Lower leg skin (tissue), 4 donors: Measurements from ENCODE around the gene GALR2. TPM values are rescaled to one million over a fixed set of nuclear protein-coding genes. Genes with fewer than 3 reads are reported as not detected.
"Not testable (repeated sequence)": the region's sequence is repeated elsewhere in the genome, so short reads cannot be mapped to it uniquely, and the experiment has no call there.

Experiments
- DNase-seq, 2 donors: peaks; one replicate each; pipeline ENCODE4 v3.0.0-alpha.2; 2019; ENCODE audit warnings: low spot score in 2 of 2
- H3K4me3 ChIP-seq: fragments of 200-600 bp; sonication (generic); 2 replicates; pipeline ENCODE4 v1.5.1; 2017; ENCODE audit warnings: mild to moderate bottlenecking, low read depth; ENCODE audit not compliant: poor library complexity, severe bottlenecking
- POLR2A ChIP-seq, 2 donors: fragments of 450-650 bp; IDR thresholded peaks; one replicate each; pipeline ENCODE4 v1.6.1; 2016 to 2017; ENCODE audit warnings: antibody characterized with exemption in 2 of 2, mild to moderate bottlenecking in 1 of 2, moderate library complexity in 1 of 2
- WGBS, 2 donors: methylation state at CpG; one replicate each; pipeline ENCODE4 v1.1.5; 2018; 5-methylcytosine and 5-hydroxymethylcytosine counted together
- intact Hi-C: fragments of 100-400 bp; cut with DNase I; formaldehyde crosslinking; loops from one replicate; pipeline ENCODE4 v1.15.0; 2023; ENCODE audit warnings: low total_unique reads
- total RNA-seq, 4 donors: library from RNA; depleted of rRNA; stranded (reverse); fragments of >200 nt; gene quantifications; one replicate each; pipeline ENCODE4 v1.1.0, GENCODE V29; 2016
- TF ChIP-seq, protein P1 (sequence below), 3 donors: fragments of 450-650 bp; IDR thresholded peaks; one replicate each; pipeline ENCODE4 v1.5.1; 2016; ENCODE audit warnings: antibody characterized with exemption in 3 of 3, mild to moderate bottlenecking in 3 of 3, moderate library complexity in 2 of 3

GALR2 gene
- total RNA-seq, 4 donors from 2014 or later, result 0.17 to 0.97 TPM; not detected in 2

DNA sequence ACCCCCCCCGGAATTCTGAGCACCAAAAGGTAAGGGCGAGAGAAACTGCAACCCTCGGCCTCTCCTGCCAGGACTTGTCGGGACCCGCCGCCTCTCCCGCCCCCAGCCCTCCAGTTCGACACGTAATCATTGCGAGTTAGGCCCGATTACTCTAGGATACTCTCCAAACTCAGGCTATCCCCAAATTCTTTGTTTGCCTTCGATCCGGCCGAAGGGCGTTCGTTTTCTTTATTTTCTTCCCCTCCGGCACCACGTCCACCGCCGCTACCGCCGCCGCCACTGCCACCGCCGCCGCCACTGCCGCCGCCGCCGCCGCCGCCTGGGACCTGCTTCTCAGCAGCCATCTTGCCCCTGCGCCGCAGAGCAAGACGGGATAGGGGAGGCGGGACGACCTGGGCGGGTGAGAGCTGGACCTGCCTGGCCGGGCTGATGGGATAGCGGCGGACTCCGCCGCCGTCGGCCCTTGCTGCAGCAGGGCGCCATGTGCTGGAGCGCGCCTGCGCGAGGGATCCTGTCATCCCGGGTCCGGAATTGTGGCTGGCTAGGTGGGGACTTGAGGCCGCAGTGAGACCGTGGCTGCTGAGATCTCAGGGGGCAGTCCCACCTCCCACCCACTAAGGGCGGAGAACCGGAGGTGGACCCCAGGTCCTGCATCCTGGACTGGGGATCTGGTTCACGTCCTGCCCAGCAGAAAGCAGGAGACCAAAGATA, 2.3 kb upstream of the GALR2 start, which contains the start of gene SRP68:
Gene SRP68 (minus strand): TSS at position 370 of the 711 bp plus-strand sequence. CDS start 26 bp downstream, at position 344.
- peak; percentile 89 to 98 for DNase-seq
- TF ChIP-seq POLR2A (IDR thresholded peaks at IDR 0.05), result no peak
- TF ChIP-seq, protein P1, sequence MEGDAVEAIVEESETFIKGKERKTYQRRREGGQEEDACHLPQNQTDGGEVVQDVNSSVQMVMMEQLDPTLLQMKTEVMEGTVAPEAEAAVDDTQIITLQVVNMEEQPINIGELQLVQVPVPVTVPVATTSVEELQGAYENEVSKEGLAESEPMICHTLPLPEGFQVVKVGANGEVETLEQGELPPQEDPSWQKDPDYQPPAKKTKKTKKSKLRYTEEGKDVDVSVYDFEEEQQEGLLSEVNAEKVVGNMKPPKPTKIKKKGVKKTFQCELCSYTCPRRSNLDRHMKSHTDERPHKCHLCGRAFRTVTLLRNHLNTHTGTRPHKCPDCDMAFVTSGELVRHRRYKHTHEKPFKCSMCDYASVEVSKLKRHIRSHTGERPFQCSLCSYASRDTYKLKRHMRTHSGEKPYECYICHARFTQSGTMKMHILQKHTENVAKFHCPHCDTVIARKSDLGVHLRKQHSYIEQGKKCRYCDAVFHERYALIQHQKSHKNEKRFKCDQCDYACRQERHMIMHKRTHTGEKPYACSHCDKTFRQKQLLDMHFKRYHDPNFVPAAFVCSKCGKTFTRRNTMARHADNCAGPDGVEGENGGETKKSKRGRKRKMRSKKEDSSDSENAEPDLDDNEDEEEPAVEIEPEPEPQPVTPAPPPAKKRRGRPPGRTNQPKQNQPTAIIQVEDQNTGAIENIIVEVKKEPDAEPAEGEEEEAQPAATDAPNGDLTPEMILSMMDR (IDR thresholded peaks at IDR 0.05), result peak in 1 of 3 donors; percentile 39
- intact Hi-C loops, result no loop called here
- peak within 1 kb of the TSS; percentile 87 for H3K4me3 ChIP-seq
- 1% methylated on average over 37 to 41 of the region's 57 CpGs for WGBS, 2 donors

DNA sequence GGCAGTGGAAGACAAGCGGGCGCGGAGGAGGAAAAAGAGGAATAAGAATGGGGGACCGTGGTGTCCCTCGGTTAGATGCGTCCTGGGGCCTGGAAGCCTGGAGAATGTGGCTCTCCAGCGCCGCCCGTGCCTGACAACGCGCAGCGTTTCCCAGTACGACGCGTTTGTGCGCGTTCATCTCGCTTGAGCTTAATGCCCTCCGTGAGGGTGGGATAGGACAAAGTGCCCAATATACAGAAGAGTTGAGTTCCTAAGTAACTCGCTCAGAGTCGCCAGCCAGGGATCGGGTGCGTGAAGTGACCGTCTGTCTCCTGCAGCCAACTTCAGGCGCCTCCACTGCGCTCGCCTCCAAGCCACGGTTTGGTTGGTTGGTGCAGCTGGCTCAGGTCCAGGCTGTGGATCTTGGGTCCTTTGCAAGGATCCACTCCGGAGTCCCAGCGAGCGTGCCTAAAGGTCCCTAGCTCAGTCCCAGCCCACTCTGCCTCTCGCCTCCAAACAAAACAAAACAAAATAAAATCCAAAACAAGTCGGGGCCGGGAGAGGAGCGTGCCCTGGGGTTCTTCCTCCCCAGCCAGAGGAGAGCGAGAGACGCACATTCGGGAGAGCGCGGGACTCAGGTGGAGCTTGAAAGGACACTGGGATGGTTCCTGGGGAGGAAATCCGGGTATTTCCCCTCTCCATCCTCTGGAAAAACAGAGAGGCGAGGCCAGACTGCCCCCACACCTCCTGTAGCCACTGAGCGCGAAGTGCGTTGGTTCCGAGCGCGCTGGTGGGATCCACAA, 974 bp downstream of the GALR2 start:
- no peak for DNase-seq
- intact Hi-C loops, result no loop called here
- no peak overlapping the region for H3K4me3 ChIP-seq
- WGBS, 2 donors, result 1 to 4% methylated on average over 48 of the region's 48 CpGs
- TF ChIP-seq, protein P1 (IDR thresholded peaks at IDR 0.05), result no peak
- no peak for TF ChIP-seq POLR2A (IDR thresholded peaks at IDR 0.05)

DNA sequence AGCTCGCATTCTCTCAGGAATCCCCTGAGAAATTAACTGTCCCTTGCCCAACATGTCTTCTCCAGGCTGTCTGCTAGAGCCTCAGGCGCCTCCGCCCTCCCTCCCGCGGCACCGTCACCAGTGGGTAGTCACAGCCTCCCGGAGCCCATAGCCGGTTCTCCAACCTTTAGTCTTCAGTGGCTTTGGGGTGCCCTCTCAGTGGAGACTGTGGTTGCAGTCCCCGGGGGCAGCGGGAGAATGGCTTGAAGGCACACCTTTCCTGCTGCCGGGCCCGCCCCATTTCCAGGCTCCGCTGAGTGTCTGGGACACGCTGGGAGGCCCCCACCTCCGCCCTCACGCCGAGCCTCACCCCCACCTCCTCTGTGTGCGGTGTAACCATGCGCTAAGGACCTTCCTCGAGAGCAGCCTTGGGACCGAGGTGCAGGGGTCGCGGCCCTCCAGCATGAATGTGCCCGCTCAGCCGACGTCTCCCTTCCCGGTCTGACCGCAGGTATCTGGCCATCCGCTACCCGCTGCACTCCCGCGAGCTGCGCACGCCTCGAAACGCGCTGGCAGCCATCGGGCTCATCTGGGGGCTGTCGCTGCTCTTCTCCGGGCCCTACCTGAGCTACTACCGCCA, 1.7 kb downstream of the GALR2 start:
- intact Hi-C loops, result no loop called here
- DNase-seq, result no peak
- no peak overlapping the region for H3K4me3 ChIP-seq
- no peak for TF ChIP-seq POLR2A (IDR thresholded peaks at IDR 0.05)
- TF ChIP-seq, protein P1 (IDR thresholded peaks at IDR 0.05), result no peak
- 4% methylated on average over 26 to 29 of the region's 41 CpGs for WGBS, 2 donors

DNA sequence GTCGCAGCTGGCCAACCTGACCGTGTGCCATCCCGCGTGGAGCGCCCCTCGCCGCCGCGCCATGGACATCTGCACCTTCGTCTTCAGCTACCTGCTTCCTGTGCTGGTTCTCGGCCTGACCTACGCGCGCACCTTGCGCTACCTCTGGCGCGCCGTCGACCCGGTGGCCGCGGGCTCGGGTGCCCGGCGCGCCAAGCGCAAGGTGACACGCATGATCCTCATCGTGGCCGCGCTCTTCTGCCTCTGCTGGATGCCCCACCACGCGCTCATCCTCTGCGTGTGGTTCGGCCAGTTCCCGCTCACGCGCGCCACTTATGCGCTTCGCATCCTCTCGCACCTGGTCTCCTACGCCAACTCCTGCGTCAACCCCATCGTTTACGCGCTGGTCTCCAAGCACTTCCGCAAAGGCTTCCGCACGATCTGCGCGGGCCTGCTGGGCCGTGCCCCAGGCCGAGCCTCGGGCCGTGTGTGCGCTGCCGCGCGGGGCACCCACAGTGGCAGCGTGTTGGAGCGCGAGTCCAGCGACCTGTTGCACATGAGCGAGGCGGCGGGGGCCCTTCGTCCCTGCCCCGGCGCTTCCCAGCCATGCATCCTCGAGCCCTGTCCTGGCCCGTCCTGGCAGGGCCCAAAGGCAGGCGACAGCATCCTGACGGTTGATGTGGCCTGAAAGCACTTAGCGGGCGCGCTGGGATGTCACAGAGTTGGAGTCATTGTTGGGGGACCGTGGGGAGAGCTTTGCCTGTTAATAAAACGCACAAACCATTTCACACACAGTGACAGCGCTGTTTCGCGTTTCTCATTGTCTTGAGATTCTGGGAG, 2.4 kb downstream of the GALR2 start:
- H3K4me3 ChIP-seq, result no peak overlapping the region
- DNase-seq, result no peak
- WGBS, 2 donors, result 4 to 5% methylated on average over 67 to 71 of the region's 82 CpGs
- TF ChIP-seq, protein P1 (IDR thresholded peaks at IDR 0.05), result no peak
- TF ChIP-seq POLR2A (IDR thresholded peaks at IDR 0.05), result no peak
- intact Hi-C loops, result no loop called here

DNA sequence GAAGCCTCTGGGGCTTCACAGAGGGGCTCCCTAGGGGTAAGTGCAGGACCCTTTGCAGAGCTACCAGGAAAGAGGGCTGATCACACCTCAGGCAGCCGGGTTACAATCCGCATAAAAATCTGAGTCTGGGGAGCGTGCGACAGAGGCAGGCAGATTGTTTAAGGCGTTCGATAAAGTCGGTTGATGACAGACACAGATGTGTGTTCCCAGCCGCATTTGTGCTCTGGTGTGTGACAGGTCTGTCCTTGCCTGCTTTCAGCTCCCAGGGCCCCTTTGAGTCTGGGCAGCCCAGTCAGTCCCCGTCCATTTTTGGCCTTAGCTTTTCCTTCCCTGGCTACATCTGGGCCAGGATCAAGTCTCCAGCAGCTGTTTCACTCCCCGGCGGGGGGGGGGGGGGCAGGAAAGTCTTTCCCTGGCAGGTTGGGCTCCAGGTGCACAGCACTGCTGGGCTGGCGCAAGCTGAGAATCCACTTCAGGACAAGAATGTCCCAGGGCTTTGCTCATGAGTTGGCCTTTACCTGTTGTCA, 3.1 kb downstream of the GALR2 start:
- H3K4me3 ChIP-seq, result no peak overlapping the region
- 11 to 19% methylated on average over 12 of the region's 12 CpGs for WGBS, 2 donors
- TF ChIP-seq, protein P1 (IDR thresholded peaks at IDR 0.05), result no peak
- no peak for TF ChIP-seq POLR2A (IDR thresholded peaks at IDR 0.05)
- DNase-seq, result no peak
- intact Hi-C loops, result no loop called here

DNA sequence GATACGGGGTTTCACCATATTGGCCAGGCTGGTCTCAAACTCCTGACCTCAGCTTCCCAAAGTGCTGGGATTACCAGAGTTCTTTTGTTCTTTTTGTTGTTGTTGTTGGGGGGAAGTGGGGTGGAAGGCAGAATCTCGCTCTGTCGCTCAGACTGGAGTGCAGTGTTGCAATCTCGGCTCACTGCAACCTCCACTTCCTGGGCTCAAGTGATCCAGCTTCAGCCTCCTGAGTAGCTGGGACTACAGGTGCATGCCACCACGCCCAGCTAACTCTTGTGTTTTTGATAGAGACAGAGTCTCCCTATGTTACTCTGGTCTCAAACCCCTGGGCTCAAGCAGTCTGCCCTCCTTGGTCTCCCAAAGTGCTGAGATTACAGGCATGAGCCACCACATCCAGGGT, 3.8 kb downstream of the GALR2 start:
- WGBS, 2 donors, result 54 to 66% methylated on average over 5 of the region's 5 CpGs
- intact Hi-C loops, DNase-seq, H3K4me3 ChIP-seq: not testable (repeated sequence)
